NOMO-1 treated with DMSO at 0.1 percent for 48 hours (cell line): Measurements from ENCODE around the gene ADORA2A.
A peak's percentile ranks its signal among the peaks of the same experiment; 100 is the strongest.

Experiments used
- DNase-seq: peaks from one replicate; lab custom pipeline; 2025; ENCODE audit not compliant: unreplicated experiment; lab: John Stamatoyannopoulos, UW

The ADORA2A gene

DNA sequence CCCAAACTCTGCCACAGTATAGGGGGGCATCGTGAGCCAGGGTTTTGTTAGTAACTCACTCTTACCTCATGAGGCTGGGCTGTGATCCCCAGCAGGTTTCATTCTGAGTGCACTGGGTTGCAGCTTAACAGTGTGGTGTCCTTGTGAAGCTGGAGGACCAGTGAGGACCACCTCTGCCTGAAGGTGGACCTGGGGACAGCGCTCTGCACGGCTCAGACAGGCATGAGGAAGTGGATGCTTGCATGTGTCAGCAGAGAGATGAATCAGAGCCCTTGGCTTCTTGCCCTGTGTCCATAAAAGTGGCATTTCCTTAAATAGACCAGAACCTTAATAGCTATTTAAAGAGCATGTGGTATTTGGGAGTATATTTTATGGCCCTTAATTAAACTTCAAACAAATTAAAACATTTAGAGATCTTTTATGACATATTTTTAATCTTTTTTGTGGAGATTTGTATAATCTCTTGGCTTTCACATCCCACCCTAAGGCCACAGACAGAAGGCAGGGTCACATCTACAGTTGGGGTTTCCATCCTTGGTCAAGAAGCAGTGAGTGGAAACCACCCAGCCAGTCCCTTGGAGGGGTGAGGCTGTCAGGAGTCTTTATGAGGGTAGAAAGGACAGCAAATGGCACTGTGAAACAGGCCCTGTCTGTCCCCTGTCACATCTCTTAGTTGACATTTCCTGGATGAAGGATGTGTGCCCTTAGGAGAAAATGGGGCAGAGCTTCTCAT lies 24.8 kb upstream of the ADORA2A start:
- DNase-seq: peak; percentile 93

DNA sequence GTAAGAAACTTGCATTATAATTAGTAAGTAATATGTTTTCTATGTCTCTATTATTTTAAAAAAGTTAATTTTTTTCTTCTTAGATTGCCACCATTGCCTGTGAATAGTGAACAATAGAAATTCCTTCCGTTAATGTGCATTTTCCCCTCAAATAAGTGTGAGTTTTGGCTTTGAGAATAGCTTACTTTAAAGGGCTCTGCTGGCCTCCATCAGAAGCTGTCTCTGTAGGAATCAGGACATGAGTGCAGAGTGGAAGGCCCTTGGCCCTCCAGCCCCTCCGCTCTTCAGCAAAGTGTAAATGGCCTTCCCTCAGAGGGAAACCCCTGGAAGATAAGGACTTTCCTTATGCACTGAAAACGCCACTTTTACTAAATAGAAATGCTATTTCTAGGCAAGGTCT lies 24.1 kb upstream of the ADORA2A start:
- DNase-seq: no peak

DNA sequence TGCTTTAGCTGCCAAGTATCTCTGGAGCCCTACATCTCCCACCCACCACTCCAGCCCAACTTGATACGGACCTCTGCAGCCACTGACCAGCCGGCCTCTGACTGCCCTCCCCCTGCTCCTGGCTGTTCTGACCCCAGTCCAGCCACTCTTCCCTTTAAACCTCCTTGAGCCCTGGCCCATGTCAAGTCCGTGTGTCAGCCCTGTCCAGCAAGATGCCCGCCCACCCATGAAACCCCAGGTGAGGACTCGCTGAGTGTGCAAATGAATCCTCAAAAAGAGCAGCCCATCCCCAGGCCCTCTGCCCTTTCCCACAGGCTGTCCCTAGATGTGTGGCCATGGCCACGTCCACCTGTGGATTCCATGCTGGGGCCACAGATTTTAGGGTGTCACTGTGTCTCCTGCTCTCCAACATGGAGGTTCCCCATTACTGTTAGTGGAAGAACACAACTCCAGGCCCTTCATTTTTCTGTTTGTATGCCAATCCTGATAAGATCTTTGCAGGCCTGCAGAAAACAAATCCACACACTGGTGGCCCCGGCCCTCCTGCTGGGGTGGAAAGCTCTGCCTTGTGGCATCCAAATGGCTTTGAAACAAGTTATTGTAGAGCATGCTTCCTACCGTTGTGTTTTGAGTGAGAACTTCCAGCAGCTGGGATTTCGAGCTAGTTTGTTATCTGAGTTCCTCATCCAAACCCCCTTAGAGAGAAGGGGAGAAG lies 22.7 kb upstream of the ADORA2A start:
- DNase-seq: no peak

DNA sequence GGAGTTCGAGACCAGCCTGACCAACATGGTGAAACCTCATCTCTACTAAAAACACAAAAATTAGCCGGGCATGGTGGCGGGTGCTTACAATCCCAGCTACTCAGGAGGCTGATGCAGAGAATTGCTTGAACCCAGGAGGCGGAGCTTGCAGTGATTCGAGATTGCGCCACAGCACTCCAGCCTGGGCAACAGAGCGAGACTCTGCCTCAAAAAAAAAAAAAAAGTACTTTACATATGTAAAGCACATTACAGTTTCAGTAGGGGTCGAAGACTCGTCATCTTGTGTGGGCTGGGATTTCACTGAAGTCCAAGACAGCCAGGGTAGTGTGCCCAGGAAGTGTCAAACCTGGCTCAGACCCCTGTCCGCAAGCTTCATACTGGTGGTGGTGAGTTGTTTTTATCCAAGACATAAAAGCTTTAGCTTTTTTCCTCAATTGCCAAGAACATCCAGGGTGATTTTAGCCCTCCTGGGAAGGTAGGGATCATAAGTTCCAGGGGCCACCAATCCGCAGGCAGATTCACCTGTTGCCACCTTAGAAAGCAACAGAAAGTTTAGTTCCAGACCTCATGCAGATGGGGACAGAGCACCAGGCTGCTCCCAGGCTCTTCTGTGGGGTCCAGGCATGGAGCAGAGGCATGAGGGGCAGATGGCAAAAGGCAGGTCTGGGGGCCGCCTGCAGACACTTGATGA lies 21.6 kb upstream of the ADORA2A start:
- DNase-seq: no peak

DNA sequence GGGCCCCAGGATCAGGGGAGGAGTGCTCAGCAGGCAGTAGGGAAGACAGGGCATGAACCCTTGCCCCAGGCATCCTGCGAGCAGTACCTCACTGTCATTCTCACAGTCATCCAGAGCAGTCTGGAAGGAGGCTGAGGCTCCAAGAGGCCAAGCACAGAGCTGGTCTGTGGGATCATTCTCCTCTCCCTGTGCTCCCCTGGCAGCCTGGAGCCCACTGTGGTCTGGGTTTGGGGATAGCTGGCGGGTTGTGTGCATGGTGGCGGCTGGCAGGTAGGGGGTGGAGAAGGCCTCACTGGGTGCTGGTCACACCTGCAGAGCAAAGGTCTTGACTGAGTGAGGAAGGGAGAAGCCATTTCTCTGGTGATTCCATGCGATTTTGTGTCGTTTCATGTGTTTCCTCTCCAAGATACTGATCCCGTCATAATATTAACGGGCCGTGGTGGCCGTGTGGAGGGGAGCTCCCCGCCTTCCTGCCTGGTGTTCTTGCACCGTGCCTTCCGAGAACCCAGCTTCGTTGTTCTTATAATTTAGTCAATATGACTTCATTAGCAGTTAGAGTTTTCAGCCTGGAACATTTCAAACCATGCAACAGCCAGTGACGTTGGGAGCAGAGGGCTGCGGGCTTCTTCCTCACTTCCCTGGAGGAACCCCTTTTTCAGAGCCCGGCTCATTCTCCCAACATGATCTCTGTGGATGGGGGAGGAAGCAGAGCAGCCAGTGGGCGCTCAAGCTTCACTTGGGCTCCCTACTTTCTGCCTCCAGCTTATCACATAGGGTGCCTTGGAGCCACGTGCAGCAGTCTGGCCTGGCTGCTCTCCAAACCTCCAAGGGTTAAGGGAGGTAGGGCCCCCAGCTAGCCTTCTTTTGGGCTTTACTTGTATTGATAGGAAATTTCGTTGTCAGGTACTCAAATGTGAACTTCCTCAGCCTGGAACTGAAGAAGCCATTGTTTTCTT lies 20.8 kb upstream of the ADORA2A start:
- no peak for DNase-seq

DNA sequence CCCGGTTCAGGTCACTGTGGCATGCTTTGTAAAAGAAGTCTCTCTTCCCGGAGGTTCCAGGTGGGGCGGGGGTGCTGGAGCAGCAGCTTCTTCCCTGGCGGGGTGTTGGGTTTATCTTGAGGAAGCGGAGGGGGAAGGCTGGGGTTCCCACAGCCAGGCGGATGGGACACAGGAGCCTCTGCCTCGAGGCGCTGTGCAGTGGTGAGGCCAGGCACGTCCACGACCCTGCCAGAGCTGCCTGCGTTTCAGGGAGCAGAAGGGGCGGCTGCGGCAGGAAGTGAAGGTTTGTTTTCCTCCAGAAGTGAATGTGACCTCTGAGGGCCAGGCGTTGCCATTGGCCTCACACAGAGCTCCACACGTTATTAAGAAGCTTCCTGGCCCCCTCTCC lies 20.1 kb upstream of the ADORA2A start:
- DNase-seq: no peak

DNA sequence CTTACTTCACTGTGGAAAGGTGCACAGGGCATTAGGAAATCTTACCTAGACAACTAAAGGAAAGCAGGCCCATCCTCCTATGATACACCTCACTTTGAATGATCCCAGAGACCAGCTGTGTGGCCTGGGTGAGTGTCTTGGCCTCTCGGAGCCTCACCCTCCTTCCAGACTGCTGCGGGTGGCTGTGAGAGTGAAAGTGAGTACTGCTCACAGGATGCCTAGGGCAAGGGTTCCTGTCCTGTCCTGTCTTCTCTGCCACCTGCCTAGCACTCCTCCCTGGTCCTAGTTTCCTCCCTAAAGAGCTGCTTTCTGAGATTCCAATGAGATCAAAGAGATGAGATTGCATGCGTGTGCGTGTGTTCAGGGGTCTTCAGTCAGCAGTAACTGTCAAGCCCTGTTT lies 19.5 kb upstream of the ADORA2A start:
- DNase-seq: no peak

DNA sequence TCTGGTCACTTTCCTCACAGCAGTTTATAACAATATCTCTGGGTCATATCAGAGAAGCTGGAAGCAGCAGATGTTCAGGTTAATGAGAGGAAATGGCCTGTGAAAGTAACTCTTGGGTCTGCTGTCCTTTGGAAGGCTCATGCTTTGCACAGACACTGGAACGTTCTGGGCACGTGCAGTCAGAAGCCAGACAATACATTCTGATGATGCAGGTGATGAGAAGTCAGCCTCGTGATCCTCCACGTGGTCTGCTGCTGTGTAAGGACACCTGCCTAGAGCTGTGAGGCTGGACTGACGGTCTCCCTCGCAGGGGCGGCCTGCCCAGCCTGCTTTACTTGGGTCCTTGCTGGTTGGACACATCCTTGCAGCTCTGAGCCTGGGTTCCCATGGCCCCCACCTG lies 18.8 kb upstream of the ADORA2A start:
- DNase-seq: no peak

DNA sequence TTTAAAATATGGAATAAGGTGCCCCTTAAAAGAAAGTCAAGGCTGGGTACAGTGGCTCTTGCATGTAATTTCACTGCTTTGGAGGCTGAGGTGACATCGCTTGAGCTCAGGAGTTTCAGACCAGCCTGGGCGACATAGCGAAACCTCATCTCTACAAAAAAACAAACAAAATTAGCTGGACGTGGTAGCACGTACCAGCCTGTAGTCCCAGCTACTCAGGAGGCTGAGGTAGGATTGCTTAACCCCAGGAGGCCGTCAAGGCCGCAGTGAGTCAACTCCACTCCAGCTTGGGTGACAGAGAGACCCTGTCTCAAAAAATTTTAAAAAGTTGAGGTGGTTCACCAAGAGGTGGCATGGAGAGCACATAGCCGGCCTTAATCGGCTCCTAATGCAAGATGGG lies 17.7 kb upstream of the ADORA2A start:
- DNase-seq: no peak

DNA sequence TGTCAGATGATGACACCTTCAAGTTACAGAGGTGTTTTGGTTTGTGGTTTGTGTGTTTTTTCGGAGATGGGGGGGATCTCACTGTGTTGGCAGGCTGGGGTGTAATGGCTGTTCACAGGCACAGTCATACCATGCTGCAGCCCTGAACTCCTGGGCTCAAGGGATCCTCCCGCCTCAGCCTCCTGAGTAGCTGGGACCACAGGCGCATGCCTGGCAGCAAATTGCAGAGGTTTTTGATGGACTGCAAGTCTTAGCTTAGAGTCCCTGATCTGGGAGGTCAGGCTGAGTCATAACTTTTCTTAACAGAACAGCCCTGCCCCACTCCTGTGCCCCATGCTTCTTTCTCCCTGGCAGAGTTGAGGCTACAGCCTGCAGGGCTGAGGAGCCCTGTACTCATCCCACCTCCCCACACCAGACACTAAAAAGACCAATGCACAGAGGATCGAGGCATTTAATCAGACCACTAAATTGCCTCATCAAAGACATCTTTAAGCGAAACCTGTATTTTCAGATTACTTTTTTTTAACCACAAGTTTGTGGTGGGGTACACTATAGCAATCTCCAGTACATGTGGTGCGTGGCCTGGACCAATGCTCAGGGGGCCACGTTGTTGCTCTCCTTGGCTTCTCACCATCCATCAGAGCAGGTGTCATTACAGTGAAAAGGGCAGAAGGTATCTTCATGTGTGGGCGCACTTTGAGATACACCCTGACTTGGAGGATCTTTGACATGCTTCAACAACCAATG lies 17.1 kb upstream of the ADORA2A start:
- DNase-seq: no peak

DNA sequence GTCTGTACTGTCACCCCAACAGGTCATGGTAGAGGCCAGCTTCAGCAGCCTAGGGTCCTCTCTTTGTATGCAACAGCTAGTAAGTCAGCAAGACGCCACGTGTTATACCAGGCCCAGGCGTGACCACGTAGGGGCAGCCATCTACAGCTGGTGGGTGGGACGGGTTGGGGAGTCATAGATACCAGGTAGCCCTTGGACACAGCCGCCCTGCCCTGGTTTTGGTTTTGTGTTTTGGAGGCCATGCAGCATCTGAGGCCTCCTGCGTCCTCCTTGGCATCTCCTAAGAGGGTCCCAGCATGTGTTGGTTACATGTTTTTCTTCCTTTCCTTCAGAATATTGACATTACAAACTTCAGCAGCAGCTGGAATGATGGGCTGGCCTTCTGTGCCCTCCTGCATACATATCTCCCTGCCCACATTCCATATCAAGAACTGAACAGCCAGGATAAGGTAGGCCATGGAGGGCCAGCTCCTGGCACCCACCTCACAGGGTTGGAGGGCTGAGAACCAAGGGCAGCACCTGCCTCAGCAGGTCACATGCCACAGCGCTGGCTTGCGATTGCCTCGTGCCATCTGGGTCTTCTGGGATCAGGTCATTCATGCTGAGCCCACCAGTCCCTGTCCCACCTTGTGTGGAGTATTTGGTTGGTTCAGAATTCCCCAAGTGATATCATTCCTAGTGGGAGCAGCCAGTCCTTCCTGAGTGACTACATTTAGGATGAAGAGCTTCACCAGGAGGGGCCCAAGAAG lies 16.0 kb upstream of the ADORA2A start:
- DNase-seq: no peak

DNA sequence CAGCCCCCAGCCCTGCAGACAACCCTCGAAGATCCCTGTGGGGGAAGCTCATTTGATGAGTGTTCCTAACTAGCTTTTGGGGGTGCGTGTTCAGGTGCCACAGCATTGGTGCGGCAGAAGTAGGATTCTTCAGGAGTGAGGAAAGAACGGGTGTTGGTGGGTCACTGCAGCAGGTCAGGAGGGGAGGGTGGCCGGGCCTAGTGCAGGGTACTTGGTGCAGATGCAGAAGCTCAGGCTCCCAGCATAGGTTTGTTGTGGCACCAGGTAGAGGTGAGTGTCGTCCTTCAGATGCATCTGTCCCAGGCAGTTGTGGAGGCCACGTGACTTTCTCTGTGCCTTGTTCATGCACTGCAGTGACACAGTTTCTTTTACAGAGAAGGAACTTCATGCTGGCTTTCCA lies 15.1 kb upstream of the ADORA2A start:
- DNase-seq: no peak

DNA sequence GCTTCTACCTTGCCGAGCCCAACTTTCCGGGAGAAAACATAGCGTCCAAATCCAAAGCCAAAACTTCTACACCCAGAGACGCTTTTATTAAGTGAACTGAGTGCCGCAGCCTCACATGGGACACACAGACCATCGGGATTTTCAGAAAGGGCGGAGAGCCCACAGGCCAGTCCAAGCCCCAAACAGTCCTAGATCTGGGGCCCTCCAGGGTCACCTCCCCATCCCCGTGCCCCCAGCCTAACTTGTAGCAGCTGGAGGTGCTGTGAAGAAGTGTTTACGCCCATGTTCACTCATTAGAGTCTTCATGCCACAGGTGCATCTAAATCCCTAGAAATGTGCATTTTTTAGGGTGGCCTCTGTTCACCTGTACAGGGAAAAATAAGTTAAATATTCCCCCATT lies 14.1 kb upstream of the ADORA2A start:
- DNase-seq: no peak

DNA sequence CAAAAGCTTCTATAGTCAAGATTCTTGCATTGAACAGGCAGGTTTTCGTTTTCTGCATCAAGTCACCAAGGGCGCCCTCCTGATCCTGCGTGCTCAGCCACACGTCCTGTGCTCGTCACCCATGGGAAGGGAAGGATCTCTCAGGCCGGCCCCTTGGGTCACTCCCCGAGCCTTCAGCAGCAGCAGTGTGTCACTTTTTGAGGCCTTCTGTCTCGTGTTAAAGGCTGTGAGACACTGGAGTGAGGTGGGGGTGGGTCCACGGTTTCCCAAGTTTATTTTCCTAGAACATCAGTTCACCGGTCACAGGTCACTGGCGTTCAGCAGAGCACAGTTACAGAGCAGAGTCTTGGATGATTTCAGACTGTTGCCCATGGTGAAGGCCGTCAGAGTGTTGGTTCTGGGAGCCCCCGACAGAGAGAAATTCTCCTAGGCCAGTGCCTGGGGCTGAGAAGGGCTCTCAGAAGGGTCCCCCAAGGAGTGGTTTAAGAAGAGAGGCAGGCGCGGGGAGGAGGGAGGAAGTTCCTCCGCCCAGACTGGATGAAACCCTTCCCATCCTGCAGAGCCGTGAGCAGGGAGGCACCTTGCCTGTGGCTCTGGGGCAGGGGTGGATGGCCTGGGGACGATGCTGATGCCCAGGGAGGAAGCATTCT lies 13.5 kb upstream of the ADORA2A start:
- DNase-seq: no peak

DNA sequence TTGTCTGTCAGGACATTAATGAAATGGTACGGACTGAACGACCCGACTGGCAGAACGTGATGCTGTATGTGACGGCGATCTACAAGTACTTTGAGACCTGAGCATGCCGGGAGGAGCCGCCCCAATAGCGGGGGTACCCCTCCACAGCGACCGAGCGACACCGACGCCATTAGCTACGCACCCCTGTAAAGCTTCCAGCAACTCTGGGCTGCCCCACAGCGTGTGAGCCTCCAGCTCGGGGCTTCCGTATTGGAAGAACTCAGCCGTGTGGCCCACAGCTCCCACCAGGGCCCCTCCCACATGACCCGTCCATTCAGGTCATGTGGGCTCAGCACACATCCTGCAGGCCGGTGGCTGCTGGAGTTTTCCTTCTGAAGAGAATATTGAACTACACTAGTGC lies 12.9 kb upstream of the ADORA2A start:
- DNase-seq: no peak

DNA sequence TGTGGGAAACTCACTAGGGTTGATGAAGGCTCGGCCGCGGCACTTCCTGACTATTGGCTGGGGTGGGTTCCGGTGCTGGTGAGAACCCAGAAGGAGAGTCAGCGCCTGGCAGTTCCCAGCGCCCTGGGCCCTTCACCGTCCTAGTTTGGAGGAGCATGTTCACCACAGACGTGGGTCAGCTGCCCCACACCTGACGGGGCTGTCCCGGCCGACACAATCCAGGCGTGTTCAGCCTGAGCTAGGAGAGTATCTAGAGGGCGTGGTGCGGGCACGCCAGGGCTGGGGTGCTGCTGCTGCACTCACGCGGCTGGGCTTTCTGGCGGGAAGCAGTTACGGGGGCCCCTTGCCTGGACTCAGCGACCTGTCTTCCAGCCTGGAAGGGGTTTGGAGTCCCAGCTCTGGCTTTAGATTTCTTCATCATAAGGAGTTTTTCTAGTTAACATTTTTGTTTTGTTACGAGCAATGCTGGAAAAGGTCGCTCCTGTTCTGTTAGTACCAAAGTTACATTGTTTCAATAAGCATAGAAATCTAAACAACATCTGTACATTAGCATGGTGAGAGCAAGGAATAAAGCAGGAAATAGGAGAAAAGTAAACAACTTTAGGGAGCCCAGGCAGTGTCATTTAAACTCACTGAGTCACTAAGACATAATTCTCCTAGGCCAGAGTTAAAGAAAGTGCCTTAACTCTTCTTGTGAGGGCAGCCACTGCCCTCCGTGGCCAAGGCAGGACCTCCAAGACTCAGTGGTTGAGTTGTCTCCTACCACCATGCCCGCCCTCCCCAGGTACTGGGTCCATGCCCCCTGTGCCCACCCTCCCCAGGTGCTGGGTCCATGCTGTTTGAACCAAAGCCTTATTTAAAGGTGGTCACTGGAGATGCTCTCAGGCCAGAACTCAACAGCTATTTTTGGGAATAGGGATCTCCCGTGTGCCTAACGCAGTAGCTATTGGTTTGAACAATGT lies 12.1 kb upstream of the ADORA2A start:
- DNase-seq: no peak

DNA sequence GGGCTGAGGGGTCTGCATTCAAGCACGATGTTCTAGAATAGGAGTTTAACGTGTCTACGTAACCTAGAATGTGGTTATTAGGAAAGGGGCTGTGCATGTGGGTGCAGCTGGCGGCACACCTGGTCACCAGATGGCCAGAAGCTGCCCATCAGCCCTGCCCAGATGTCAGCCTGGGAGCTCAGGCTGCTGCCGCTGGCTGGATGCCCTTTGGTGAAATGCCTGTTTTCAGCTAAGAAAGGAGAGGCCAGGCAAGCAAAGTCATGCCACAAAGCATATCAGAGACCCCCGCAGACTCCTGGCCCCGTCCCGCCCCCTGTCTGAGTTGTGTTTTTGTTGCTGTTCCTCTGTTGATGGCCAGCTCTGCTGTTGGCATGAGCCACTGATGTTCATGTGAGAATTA lies 11.3 kb upstream of the ADORA2A start:
- DNase-seq: no peak

DNA sequence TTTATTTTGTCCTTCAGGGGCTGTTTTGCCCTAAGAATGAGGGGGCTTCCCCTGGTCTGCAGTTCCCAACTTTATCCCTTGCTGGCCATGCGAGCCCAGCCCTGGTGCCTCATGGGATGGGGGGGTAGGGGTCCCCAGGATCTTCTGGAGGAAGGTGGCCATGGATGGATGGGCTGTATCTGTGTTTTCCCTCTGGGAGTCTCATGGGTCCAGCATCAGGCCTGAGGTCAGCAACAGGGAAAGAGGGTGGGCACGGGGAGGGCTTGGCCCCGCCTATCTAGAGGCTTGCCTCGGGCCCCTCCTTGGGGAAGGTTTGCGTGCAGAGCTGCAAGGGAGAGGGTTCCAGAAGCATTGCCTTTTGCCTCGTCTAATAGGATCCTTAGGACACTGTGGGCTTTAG lies 10.8 kb upstream of the ADORA2A start:
- DNase-seq: no peak
